ENCODE results near the gene SPEG. TPM values are rescaled to one million over a fixed set of nuclear protein-coding genes. Genes with fewer than 3 reads are reported as not detected.

Gene SPEG
- total RNA-seq, 3 donors from 2014 or later (not counting 1 experiment from before 2014, with no cell fraction given), result 0.35 to 1.5 (median 1.2) TPM

DNA sequence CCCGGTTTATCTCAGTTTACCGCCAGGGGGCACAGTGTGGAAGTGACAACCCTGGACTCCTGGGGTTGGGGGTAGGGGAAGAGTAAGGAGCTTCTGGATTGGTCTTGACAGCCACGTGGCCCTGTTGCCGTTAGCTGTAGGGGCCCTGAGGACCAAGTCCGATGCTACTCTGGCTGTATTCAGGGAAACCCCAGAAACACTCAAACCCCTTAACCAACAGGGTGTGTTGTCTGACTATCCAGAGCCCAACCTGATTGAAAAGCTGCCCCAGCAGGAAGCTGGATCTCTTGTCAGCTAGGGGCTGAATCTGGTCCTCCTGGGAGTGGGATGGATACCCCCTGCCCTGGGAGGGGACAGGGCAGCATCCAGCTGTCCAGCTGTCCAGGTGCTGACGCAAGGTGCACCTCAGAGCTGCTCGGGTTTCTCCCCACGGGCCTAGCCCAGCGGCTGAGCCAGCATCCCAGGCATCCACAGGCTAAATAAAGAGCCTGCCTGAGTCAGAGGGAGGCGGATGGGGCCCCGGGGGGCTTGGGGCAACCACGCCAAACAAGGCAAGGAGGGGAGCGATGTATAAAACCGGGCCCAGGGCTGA is 61.0 kb downstream of the SPEG start:
- peak in 1 of 2 donors; percentile 74 for DNase-seq
- H3K36me3 Mint-ChIP-seq, result no peaks in the 10 kb centered on the region
- H3K4me1 Mint-ChIP-seq, result peaks cover 26 to 40% of the 10 kb centered on the region in 2 donors
- no peak overlapping the region for H3K4me3 ChIP-seq (ENCODE audit: low read length)
- peak in 2 of 3 donors; percentile 12 to 22 for ATAC-seq
- no peaks in the 10 kb centered on the region for H3K36me3 ChIP-seq (ENCODE audit: control insufficient read depth, insufficient read depth, low read length)
- TF ChIP-seq, protein P1, sequence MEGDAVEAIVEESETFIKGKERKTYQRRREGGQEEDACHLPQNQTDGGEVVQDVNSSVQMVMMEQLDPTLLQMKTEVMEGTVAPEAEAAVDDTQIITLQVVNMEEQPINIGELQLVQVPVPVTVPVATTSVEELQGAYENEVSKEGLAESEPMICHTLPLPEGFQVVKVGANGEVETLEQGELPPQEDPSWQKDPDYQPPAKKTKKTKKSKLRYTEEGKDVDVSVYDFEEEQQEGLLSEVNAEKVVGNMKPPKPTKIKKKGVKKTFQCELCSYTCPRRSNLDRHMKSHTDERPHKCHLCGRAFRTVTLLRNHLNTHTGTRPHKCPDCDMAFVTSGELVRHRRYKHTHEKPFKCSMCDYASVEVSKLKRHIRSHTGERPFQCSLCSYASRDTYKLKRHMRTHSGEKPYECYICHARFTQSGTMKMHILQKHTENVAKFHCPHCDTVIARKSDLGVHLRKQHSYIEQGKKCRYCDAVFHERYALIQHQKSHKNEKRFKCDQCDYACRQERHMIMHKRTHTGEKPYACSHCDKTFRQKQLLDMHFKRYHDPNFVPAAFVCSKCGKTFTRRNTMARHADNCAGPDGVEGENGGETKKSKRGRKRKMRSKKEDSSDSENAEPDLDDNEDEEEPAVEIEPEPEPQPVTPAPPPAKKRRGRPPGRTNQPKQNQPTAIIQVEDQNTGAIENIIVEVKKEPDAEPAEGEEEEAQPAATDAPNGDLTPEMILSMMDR (IDR thresholded peaks at IDR 0.05), result peak; percentile 16
- intact Hi-C loops (cut with micrococcal nuclease), result loop anchor here (5.0 kb wide), 1 partner anchor 37 kb away; no protein-coding TSS in a partner anchor
- peaks cover 31% of the 10 kb centered on the region for H3K4me1 ChIP-seq (ENCODE audit: control insufficient read depth, insufficient read depth, low read length)
- H3K27ac ChIP-seq (ENCODE audit: low read length), result no peak overlapping the region
- peaks cover 35% of the 10 kb centered on the region for H3K27me3 ChIP-seq (ENCODE audit: control insufficient read depth, insufficient read depth, low read length)
- no peak overlapping the region for H3K27ac Mint-ChIP-seq
- 33% methylated on average over 14 of the region's 14 CpGs for WGBS (ENCODE audit: insufficient coverage)
- peaks cover 22 to 37% of the 10 kb centered on the region in 2 donors for H3K27me3 Mint-ChIP-seq (ENCODE audit: low read depth in 2 of 2)
- H3K4me3 Mint-ChIP-seq, result no peak overlapping the region
- no peaks in the 10 kb centered on the region for H3K9me3 Mint-ChIP-seq
- H3K9me3 ChIP-seq (ENCODE audit: control insufficient read depth, insufficient read depth, low read length), result no peaks in the 10 kb centered on the region

DNA sequence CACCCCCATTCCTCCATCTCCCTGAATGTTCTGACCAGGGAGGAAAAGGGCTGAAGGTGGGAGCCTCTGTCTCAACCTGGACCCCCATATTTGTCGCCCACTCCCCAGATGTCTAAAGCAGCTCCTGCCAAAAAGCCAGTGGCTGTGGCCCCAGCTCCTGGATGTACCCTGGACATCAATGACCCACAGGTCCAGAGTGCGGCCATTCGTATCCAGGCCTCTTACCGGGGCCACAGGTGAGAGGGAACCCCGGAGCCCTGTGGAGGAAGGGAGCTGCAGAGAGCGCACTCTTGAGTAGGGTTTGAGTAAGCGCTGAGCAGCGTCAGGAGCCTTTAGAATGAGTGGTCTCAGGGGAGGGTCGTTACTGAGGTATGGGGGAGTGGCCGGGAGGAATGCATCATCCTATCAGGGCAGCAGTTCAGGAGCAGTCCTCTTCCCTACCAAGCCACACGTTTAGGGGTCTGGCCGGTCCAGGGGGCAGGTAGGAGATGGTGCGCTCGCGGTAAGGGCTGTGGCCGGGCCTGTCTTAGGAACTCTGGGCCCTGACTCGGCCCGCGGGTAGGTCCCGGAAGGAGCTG is 61.7 kb downstream of the SPEG start:
- H3K4me3 ChIP-seq (ENCODE audit: low read length), result no peak overlapping the region
- ATAC-seq, result no peak

DNA sequence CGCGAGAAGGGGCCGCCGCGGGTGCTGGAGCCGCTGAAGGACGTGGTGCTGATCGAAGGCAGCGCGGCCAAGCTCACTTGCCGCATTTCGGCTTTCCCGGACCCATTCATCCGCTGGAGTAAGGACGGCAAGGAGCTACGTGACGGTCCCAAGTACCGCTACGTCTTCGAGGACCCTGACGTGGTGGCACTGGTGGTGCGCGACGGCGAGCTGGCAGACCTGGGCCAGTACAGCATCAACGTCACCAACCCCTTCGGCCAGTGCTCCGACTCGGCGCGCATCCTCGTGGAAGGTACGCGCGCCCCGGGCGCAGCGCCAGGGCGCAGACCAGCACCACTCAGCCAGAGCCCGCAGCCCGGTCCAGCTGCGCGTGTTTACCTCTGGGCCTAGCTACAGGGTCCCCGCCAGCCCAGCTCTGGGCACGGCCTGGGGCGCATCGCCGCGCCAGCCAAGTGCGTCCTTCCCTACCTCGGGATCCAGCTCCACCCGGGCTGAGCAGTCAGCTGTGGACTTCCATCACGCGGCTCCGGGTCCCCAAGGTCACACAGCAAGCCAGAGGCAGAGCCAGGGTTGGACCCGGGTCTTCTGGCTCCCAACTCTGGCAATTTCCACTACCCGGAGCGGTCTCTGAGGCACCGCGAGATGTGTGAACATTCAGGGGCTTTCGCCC is 62.3 kb downstream of the SPEG start:
- no peaks in the 10 kb centered on the region for H3K36me3 ChIP-seq (ENCODE audit: control insufficient read depth, insufficient read depth, low read length)
- H3K4me1 Mint-ChIP-seq, result peaks cover 26 to 47% of the 10 kb centered on the region in 2 donors
- no peak overlapping the region for H3K27ac Mint-ChIP-seq
- H3K4me3 ChIP-seq (ENCODE audit: low read length), result no peak overlapping the region
- TF ChIP-seq, protein P1 (IDR thresholded peaks at IDR 0.05), result no peak
- peaks cover 31% of the 10 kb centered on the region for H3K4me1 ChIP-seq (ENCODE audit: control insufficient read depth, insufficient read depth, low read length)
- intact Hi-C loops (cut with micrococcal nuclease), result loop anchor here (5.0 kb wide), 1 partner anchor 35 kb away; no protein-coding TSS in a partner anchor
- no peaks in the 10 kb centered on the region for H3K36me3 Mint-ChIP-seq
- no peaks in the 10 kb centered on the region for H3K9me3 Mint-ChIP-seq
- H3K4me3 Mint-ChIP-seq, result peak overlapping the region; percentile 94
- no peak for ATAC-seq
- H3K9me3 ChIP-seq (ENCODE audit: control insufficient read depth, insufficient read depth, low read length), result no peaks in the 10 kb centered on the region
- peaks cover 35% of the 10 kb centered on the region for H3K27me3 ChIP-seq (ENCODE audit: control insufficient read depth, insufficient read depth, low read length)
- H3K27ac ChIP-seq (ENCODE audit: low read length), result no peak overlapping the region
- 13% methylated on average over 61 of the region's 61 CpGs for WGBS (ENCODE audit: insufficient coverage)
- H3K27me3 Mint-ChIP-seq (ENCODE audit: low read depth in 2 of 2), result peaks cover 21 to 33% of the 10 kb centered on the region in 2 donors
- peak in 1 of 2 donors; percentile 36 for DNase-seq

More for the DNA sequence above, 61.7 kb downstream of the SPEG start:
- WGBS (ENCODE audit: insufficient coverage), result 25% methylated on average over 20 of the region's 20 CpGs
- Histone ChIP-seq H3K4me1 (ENCODE audit: control insufficient read depth, insufficient read depth, low read length) (peaks cover 31% of the 10 kb centered on the region), H3K27me3 (ENCODE audit: control insufficient read depth, insufficient read depth, low read length) (peaks cover 35% of the 10 kb centered on the region), H3K27ac (ENCODE audit: low read length) (no peak overlapping the region), H3K36me3 (ENCODE audit: control insufficient read depth, insufficient read depth, low read length) (no peaks in the 10 kb centered on the region), H3K9me3 (ENCODE audit: control insufficient read depth, insufficient read depth, low read length) (no peaks in the 10 kb centered on the region)
- peaks cover 22 to 33% of the 10 kb centered on the region in 2 donors for H3K27me3 Mint-ChIP-seq (ENCODE audit: low read depth in 2 of 2)
- no peak overlapping the region for H3K27ac Mint-ChIP-seq
- peaks cover 26 to 41% of the 10 kb centered on the region in 2 donors for H3K4me1 Mint-ChIP-seq
- intact Hi-C loops (cut with micrococcal nuclease), result loop anchor here (5.0 kb wide), 1 partner anchor 36 kb away; no protein-coding TSS in a partner anchor
- no peaks in the 10 kb centered on the region for H3K36me3 Mint-ChIP-seq
- H3K9me3 Mint-ChIP-seq, result no peaks in the 10 kb centered on the region
- H3K4me3 Mint-ChIP-seq, result peak overlapping the region; percentile 43
- TF ChIP-seq, protein P1 (IDR thresholded peaks at IDR 0.05), result no peak
- no peak for DNase-seq
